ENCODE measurements around the gene RHOA.

The RHOA gene

GRCh38 chr3:49411968-49412631, at the start of gene RHOA, which contains the start of gene TCTA:
TSS of gene RHOA (minus strand) at chr3:49411976. CDS start at chr3:49375589, 36,387 bp downstream.
TSS of gene TCTA (plus strand) at chr3:49412423. CDS start at chr3:49412427, 4 bp downstream.
- peak; percentile 85 for DNase-seq

GRCh38 chr3:49460956-49461355, 49.2 kb upstream of the RHOA start:
- DNase-seq = no peak

GRCh38 chr3:49460188-49460890, 48.6 kb upstream of the RHOA start:
- DNase-seq = no peak

- no peak for DNase-seq
Measured at GRCh38 chr3:49456466-49456865, 44.7 kb upstream of the RHOA start.

- DNase-seq = no peak
Measured at GRCh38 chr3:49454898-49455681, 43.3 kb upstream of the RHOA start.

GRCh38 chr3:49454458-49454857, 42.7 kb upstream of the RHOA start:
- DNase-seq = no peak

GRCh38 chr3:49453621-49454020, 41.8 kb upstream of the RHOA start:
- no peak for DNase-seq

GRCh38 chr3:49445391-49445790, 33.6 kb upstream of the RHOA start:
- DNase-seq = no peak

- DNase-seq = no peak
Measured at GRCh38 chr3:49434731-49435130, 23.0 kb upstream of the RHOA start.

- no peak for DNase-seq
Measured at GRCh38 chr3:49428752-49429080, 16.9 kb upstream of the RHOA start.

GRCh38 chr3:49427586-49427985, 15.8 kb upstream of the RHOA start:
- DNase-seq = no peak

GRCh38 chr3:49424816-49425215, 13.0 kb upstream of the RHOA start:
- DNase-seq = no peak

- DNase-seq = no peak
Measured at GRCh38 chr3:49422379-49423248, 10.8 kb upstream of the RHOA start, which contains the start of gene AMT. TSS of gene AMT (minus strand) at chr3:49422473. CDS start at chr3:49422450, 23 bp downstream.

GRCh38 chr3:49421890-49422378, 10.2 kb upstream of the RHOA start:
- DNase-seq = no peak

GRCh38 chr3:49417516-49418120, 5.8 kb upstream of the RHOA start:
- no peak for DNase-seq

- no peak for DNase-seq
Measured at GRCh38 chr3:49416867-49417266, 5.1 kb upstream of the RHOA start.

GRCh38 chr3:49415931-49416601, 4.3 kb upstream of the RHOA start:
- no peak for DNase-seq

GRCh38 chr3:49414753-49415152, 3.0 kb upstream of the RHOA start:
- no peak for DNase-seq

GRCh38 chr3:49413338-49413734, 1.6 kb upstream of the RHOA start:
- DNase-seq = no peak

- no peak for DNase-seq
Measured at GRCh38 chr3:49412632-49413337, 1.0 kb upstream of the RHOA start.

- DNase-seq = no peak
Measured at GRCh38 chr3:49411535-49411967, 225 bp downstream of the RHOA start.

All from NCI-H1436 treated with DMSO at 0.1 percent for 48 hours (cell line).